ENCODE data around the gene SLBP. TPM values are rescaled to one million over a fixed set of nuclear protein-coding genes. Genes with fewer than 3 reads are reported as not detected.

Gene SLBP
- total RNA-seq, 6 experiments from 2014 or later = 13.1 to 30.8 (median 14.7) TPM

DNA sequence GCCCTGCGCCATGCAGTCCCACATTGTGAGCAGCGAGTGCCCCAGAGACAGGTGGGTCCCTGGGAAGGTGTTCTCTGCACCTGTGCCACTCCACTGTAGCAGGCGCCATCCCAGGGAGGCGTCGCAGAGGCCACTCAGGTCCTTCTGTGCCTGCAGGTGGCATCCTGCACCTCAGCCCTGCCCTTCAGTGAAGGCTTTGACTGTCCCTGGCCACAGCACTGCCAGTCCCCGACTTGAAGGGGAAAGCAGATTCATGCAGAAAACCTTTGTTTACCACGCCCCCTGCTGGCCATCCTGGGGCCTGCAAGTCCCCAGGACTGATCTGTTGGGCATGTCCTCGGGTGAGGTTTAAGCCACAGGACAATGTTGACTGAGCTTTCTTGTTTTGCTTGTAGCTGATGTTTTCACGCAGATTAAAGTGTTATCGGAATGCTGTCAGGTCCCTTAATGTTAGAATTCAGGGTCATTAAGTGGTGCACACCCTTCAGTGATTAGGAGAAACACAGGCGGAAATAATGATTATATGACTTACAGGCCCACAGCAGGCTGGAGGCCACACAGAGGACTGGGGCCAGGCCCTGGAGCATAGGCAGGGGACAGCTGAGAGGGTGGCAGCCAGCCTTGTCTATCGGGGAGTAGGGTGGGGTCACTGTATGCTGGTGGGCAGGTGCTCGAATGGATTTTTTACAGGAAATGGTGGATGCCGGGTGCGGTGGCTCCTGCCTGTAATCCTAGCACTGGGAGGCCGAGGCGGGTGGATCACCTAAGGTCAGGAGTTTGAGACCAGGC, 14.2 kb upstream of the SLBP start:
- H3K27me3 ChIP-seq = no peaks in the 10 kb centered on the region
- TF ChIP-seq POLR2A (IDR thresholded peaks at IDR 0.05) (no peak), CTCF (IDR thresholded peaks at IDR 0.05) (peak; percentile 94 to 100 (median 98))
- ATAC-seq (peak; percentile 73 to 80 (median 76)), DNase-seq (peak; percentile 88 to 91 (median 89))
- WGBS (ENCODE audit: insufficient coverage, low coverage, low lambda C conversion rate, missing lambda C conversion rate) = 48% methylated on average over 12 of the region's 17 CpGs
- intact Hi-C loops (cut with DNase I) = loop anchor here in 1 of 2 donors (5.0 kb wide), 1 partner anchor 34 kb away; no protein-coding TSS in a partner anchor
- H3K27ac ChIP-seq = peak overlapping the region in 2 of 3 donors; percentile 10 to 24
- peaks cover 0 to 3% (median 0%) of the 10 kb centered on the region in 4 donors for H3K36me3 ChIP-seq
- H3K4me1 ChIP-seq = peaks cover 0 to 14% (median 0%) of the 10 kb centered on the region in 4 donors
- H3K4me3 ChIP-seq = no peak overlapping the region
- H3K9me3 ChIP-seq = no peaks in the 10 kb centered on the region

GRCh38 chr4:1725521-1725920, 13.4 kb upstream of the SLBP start:
- H3K4me1 ChIP-seq = peaks cover 0 to 14% (median 0%) of the 10 kb centered on the region in 4 donors
- no peak for ATAC-seq

GRCh38 chr4:1723131-1723801, 11.1 kb upstream of the SLBP start:
- peaks cover 0 to 31% (median 10%) of the 10 kb centered on the region in 4 donors for H3K4me1 ChIP-seq
- 53% methylated on average over 4 of the region's 12 CpGs for WGBS (ENCODE audit: insufficient coverage, low coverage, low lambda C conversion rate, missing lambda C conversion rate)
- peaks cover 0 to 3% (median 0%) of the 10 kb centered on the region in 4 donors for H3K36me3 ChIP-seq
- peak overlapping the region in 2 of 3 donors; percentile 3 to 4 for H3K4me3 ChIP-seq
- ATAC-seq (no peak), DNase-seq (peak in 1 of 3 donors; percentile 19)
- no peaks in the 10 kb centered on the region for H3K9me3 ChIP-seq
- H3K27me3 ChIP-seq = no peaks in the 10 kb centered on the region
- TF ChIP-seq POLR2A (IDR thresholded peaks at IDR 0.05) = peak; percentile 27
- no peak for TF ChIP-seq CTCF (IDR thresholded peaks at IDR 0.05)
- peak overlapping the region; percentile 0 to 62 (median 43) for H3K27ac ChIP-seq
- intact Hi-C loops (cut with DNase I) = no loop called here

More at GRCh38 chr4:1725521-1725920, 13.4 kb upstream of the SLBP start:
- WGBS (ENCODE audit: insufficient coverage, low coverage, low lambda C conversion rate, missing lambda C conversion rate) = no CpG with 5 or more reads among the region's 10 CpGs
- Histone ChIP-seq H3K27ac (no peak overlapping the region), H3K9me3 (no peaks in the 10 kb centered on the region), H3K36me3 (peaks cover 0 to 3% (median 0%) of the 10 kb centered on the region in 4 donors), H3K27me3 (no peaks in the 10 kb centered on the region), H3K4me3 (no peak overlapping the region)
- intact Hi-C loops (cut with DNase I) = loop anchor here in 1 of 2 donors (5.0 kb wide), 1 partner anchor 33 kb away; no protein-coding TSS in a partner anchor
- no peak for TF ChIP-seq POLR2A (IDR thresholded peaks at IDR 0.05)
- TF ChIP-seq CTCF (IDR thresholded peaks at IDR 0.05) = no peak
- peak in 2 of 3 donors; percentile 17 to 43 for DNase-seq

- H3K4me1 ChIP-seq = peaks cover 0 to 37% (median 12%) of the 10 kb centered on the region in 4 donors
- peaks cover 0 to 3% (median 1%) of the 10 kb centered on the region in 4 donors for H3K36me3 ChIP-seq
- WGBS (ENCODE audit: insufficient coverage, low coverage, low lambda C conversion rate, missing lambda C conversion rate) = 43% methylated on average over 12 of the region's 18 CpGs
- DNase-seq (peak in 1 of 3 donors; percentile 29), ATAC-seq (no peak)
- no peaks in the 10 kb centered on the region for H3K27me3 ChIP-seq
- H3K27ac ChIP-seq = peak overlapping the region; percentile 0 to 62 (median 43)
- TF ChIP-seq CTCF (IDR thresholded peaks at IDR 0.05) (no peak), POLR2A (IDR thresholded peaks at IDR 0.05) (no peak)
- peak overlapping the region in 1 of 3 donors; percentile 50 for H3K4me3 ChIP-seq
- no peaks in the 10 kb centered on the region for H3K9me3 ChIP-seq
- intact Hi-C loops (cut with DNase I) = no loop called here
These were observed 10.5 kb upstream of the SLBP start for GRCh38 chr4:1722551-1723118.
